GM23338 (cell line): ENCODE data around the gene CAVIN2. TPM values are rescaled to one million over a fixed set of nuclear protein-coding genes. Genes with fewer than 3 reads are reported as not detected.

Experiments
- ATAC-seq: fragments of 200-7000 bp; cut with Tn5 transposase; 3 replicates; pipeline ENCODE4 v1.9.1; 2020
- DNase-seq: peaks from one replicate; pipeline ENCODE4 v3.0.0-alpha.2; 2015; ENCODE audit warnings: low spot score
- H2AFZ ChIP-seq: fragments of 200-600 bp; sonication (generic); 2 replicates; pipeline ENCODE4 v1.8.0; 2016; ENCODE audit warnings: antibody characterized with exemption, mild to moderate bottlenecking, moderate library complexity
- H3F3A ChIP-seq: fragments of 200-600 bp; sonication (generic); replicated peaks from 2 replicates; pipeline ENCODE4 v1.8.0; 2017; ENCODE audit warnings: antibody characterized with exemption, mixed run types, low read depth
- H3K27ac ChIP-seq: fragments of 200-600 bp; sonication (generic); 2 replicates; pipeline ENCODE4 v1.6.1; 2016; ENCODE audit warnings: low read depth
- H3K27me3 ChIP-seq: fragments of 200-600 bp; sonication (generic); 2 replicates; pipeline ENCODE4 v1.8.0; 2016; ENCODE audit warnings: mild to moderate bottlenecking, mixed run types, moderate library complexity; ENCODE audit not compliant: insufficient read depth
- H3K36me3 ChIP-seq: fragments of 200-600 bp; sonication (generic); 2 replicates; pipeline ENCODE4 v1.8.0; 2016; ENCODE audit warnings: mild to moderate bottlenecking; ENCODE audit not compliant: insufficient read depth
- H3K4me1 ChIP-seq: fragments of 200-600 bp; sonication (generic); 2 replicates; pipeline ENCODE4 v1.8.0; 2016; ENCODE audit warnings: mild to moderate bottlenecking, moderate library complexity; ENCODE audit not compliant: insufficient read depth
- H3K4me2 ChIP-seq: fragments of 200-600 bp; sonication (generic); 2 replicates; pipeline ENCODE4 v1.7.1; 2017; ENCODE audit warnings: mixed run types
- H3K4me3 ChIP-seq: fragments of 200-600 bp; sonication (generic); 2 replicates; pipeline ENCODE4 v1.6.1; 2016; ENCODE audit warnings: mixed run types
- H3K79me2 ChIP-seq: fragments of 200-600 bp; sonication (generic); replicated peaks from 2 replicates; pipeline ENCODE4 v1.8.0; 2017; ENCODE audit warnings: mild to moderate bottlenecking; ENCODE audit not compliant: insufficient read depth
- H3K9me2 ChIP-seq: fragments of 200-600 bp; sonication (generic); 2 replicates; pipeline ENCODE4 v1.8.0; 2017; ENCODE audit not compliant: insufficient read depth
- H4K20me1 ChIP-seq: fragments of 200-600 bp; sonication (generic); replicated peaks from 2 replicates; pipeline ENCODE4 v1.8.0; 2017; ENCODE audit warnings: mild to moderate bottlenecking; ENCODE audit not compliant: insufficient read depth
- H3K27ac Mint-ChIP-seq: 2 replicates; pipeline ENCODE4 v1.8.0; 2020; ENCODE audit warnings: inconsistent platforms, mild to moderate bottlenecking, moderate library complexity, mixed read lengths
- H3K27me3 Mint-ChIP-seq: 3 replicates; pipeline ENCODE4 v1.8.0; 2022; ENCODE audit warnings: low read depth, mild to moderate bottlenecking, moderate library complexity, mixed read lengths, inconsistent platforms; ENCODE audit not compliant: insufficient read depth, poor library complexity
- H3K36me3 Mint-ChIP-seq: 3 replicates; pipeline ENCODE4 v1.8.0; 2021; ENCODE audit warnings: low read depth, mild to moderate bottlenecking, inconsistent platforms, moderate library complexity, mixed read lengths
- H3K4me1 Mint-ChIP-seq: 3 replicates; pipeline ENCODE4 v1.8.0; 2020; ENCODE audit warnings: mild to moderate bottlenecking, inconsistent platforms, mixed read lengths
- H3K4me3 Mint-ChIP-seq: 3 replicates; pipeline ENCODE4 v1.8.0; 2021; ENCODE audit warnings: moderate library complexity, mild to moderate bottlenecking, inconsistent platforms, mixed read lengths
- H3K9me3 Mint-ChIP-seq: 3 replicates; pipeline ENCODE4 v1.8.0; 2020; ENCODE audit warnings: moderate library complexity, mild to moderate bottlenecking, inconsistent platforms, mixed read lengths
- CREB1 ChIP-seq: fragments of 250-450 bp; sonication (Bioruptor Pico); IDR thresholded peaks from 2 replicates; pipeline ENCODE4 v1.5.0; 2020; ENCODE audit warnings: low read depth, mild to moderate bottlenecking, moderate library complexity
- CTCF ChIP-seq, 2 experiments: fragments of 200-600 bp in 1 of 2; sonication (generic) in 1 of 2; conservative IDR thresholded peaks; 2 replicates each; pipeline versions ENCODE4 v1.5.1 to v1.6.1; 2016 to 2017; ENCODE audit warnings: antibody characterized with exemption in 2 of 2, low read depth in 2 of 2, mild to moderate bottlenecking in 2 of 2, moderate library complexity in 1 of 2
- EZH2 ChIP-seq: fragments of 200-600 bp; sonication (generic); IDR thresholded peaks from one replicate; pipeline ENCODE4 v1.8.0; 2017; ENCODE audit warnings: antibody characterized with exemption, mild to moderate bottlenecking, low read depth; ENCODE audit not compliant: unreplicated experiment
- STAT1 ChIP-seq: IDR thresholded peaks from one replicate; pipeline ENCODE4 v1.6.1; 2016; ENCODE audit warnings: antibody characterized with exemption; ENCODE audit not compliant: unreplicated experiment
- ZNF114 ChIP-seq: fragments of 250-450 bp; sonication (Bioruptor Pico); IDR thresholded peaks from 2 replicates; pipeline ENCODE4 v1.5.0; 2020; ENCODE audit warnings: mild to moderate bottlenecking, moderate library complexity
- ZNF331 ChIP-seq: fragments of 250-450 bp; sonication (Bioruptor Pico); IDR thresholded peaks from 2 replicates; pipeline ENCODE4 v1.5.0; 2020; ENCODE audit warnings: low read depth, mild to moderate bottlenecking, moderate library complexity
- ZNF462 ChIP-seq: fragments of 250-450 bp; sonication (Bioruptor Pico); IDR thresholded peaks from 2 replicates; pipeline ENCODE4 v1.5.0; 2020; ENCODE audit warnings: mild to moderate bottlenecking, moderate library complexity
- polyA plus RNA-seq: library from polyadenylated mRNA; unstranded; fragments of >200 nt; fragmentation: Nextera tagmentation; extraction: Ambion mirVana; gene quantifications from 2 replicates; pipeline ENCODE4 v1.2.1, GENCODE V29; 2016
- total RNA-seq: library from RNA; depleted of rRNA; stranded (reverse); fragments of >200 nt; shearing (Covaris generic); gene quantifications from 2 replicates; pipeline ENCODE4 v1.2.3, GENCODE V29; 2014

Gene CAVIN2
- total and polyA plus RNA-seq, 2 experiments from 2014 or later = 0.07 to 0.15 TPM

- no peak for TF ChIP-seq ZNF462 (CRISPR knock-in tag)
These were observed 35.3 kb upstream of the CAVIN2 start (continued) for GRCh38 chr2:191881982-191882816.

- Mint-ChIP-seq H3K4me1 (no peaks in the 10 kb centered on the region), H3K27me3 (peaks cover 2% of the 10 kb centered on the region), H3K36me3 (no peaks in the 10 kb centered on the region; the same call in 2 of the 3 replicates), H3K4me3 (no peak overlapping the region), H3K9me3 (peaks cover 2% of the 10 kb centered on the region; the same call in 2 of the 3 replicates), H3K27ac (no peak overlapping the region)
- Histone ChIP-seq H3K27ac (no peak overlapping the region), H3K4me1 (no peaks in the 10 kb centered on the region; the same call in 1 of the 2 replicates), H4K20me1 (no peaks in the 10 kb centered on the region), H3K27me3 (no peaks in the 10 kb centered on the region), H3K4me2 (no peak overlapping the region), H3K4me3 (no peak overlapping the region), H3K9me2 (no peaks in the 10 kb centered on the region), H3K36me3 (no peaks in the 10 kb centered on the region), H3K79me2 (no peaks in the 10 kb centered on the region), H2AFZ (no peak overlapping the region), H3F3A (no peaks in the 10 kb centered on the region)
- DNase-seq (no peak), ATAC-seq (no peak)
- TF ChIP-seq CTCF (conservative IDR thresholded peaks at IDR 0.05; ENCODE audit: low read depth in 2 of 2) (no peak), EZH2 (no peak), ZNF114 (CRISPR knock-in tag) (no peak), ZNF331 (CRISPR knock-in tag) (no peak), STAT1 (no peak), CREB1 (CRISPR knock-in tag) (no peak)
These were observed 31.8 kb upstream of the CAVIN2 start for GRCh38 chr2:191878548-191879279.
